NCI-H526 treated with DMSO at 0.1 percent for 48 hours (cell line): ENCODE results near the gene ZMYND15.

ENCODE experiments used
- DNase-seq: peaks from one replicate; lab custom pipeline; 2025; lab: John Stamatoyannopoulos, UW

Gene ZMYND15

DNA sequence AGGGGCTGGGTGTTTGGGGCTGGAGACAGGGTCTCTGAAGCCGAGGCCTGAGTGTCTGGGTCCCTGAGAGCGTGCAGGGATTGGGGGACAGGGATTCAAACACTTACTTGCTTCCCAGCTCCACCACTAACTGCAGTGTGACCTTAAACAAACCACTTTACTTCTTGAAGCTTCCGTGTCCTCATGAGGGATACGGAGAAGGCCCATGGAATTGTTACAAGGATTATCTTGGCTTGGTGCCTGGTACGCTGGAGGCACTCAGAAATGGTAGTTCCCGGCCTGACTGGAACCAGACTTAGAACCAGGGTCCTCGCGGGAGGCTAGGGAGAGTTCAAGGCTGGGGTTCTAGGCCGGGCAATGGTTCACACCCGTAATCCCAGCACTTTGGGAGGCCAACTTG is 3.0 kb downstream of the ZMYND15 start:
- DNase-seq, result no peak

DNA sequence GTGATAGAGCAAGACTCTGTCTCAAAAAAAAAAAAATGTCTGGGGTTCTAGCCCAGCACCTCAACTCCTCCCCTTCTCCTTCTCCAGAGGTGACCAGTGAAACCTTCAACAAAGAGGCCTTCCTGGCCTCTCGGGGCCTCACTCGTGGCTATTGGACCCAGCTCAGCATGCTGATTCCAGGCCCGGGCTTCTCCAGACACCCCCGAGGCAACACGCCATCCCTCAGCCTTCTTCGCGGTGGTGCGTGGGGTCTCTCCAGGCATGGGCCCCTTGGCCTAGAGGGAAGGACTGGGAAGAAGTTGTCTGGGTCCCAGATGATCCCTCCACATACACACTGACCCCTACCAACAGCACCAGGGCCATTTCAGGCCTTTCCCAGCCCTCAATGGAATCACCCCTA is 3.6 kb downstream of the ZMYND15 start:
- no peak for DNase-seq

- DNase-seq, result no peak
These were observed 4.3 kb downstream of the ZMYND15 start for GRCh38 chr17:4743898-4744297.

DNA sequence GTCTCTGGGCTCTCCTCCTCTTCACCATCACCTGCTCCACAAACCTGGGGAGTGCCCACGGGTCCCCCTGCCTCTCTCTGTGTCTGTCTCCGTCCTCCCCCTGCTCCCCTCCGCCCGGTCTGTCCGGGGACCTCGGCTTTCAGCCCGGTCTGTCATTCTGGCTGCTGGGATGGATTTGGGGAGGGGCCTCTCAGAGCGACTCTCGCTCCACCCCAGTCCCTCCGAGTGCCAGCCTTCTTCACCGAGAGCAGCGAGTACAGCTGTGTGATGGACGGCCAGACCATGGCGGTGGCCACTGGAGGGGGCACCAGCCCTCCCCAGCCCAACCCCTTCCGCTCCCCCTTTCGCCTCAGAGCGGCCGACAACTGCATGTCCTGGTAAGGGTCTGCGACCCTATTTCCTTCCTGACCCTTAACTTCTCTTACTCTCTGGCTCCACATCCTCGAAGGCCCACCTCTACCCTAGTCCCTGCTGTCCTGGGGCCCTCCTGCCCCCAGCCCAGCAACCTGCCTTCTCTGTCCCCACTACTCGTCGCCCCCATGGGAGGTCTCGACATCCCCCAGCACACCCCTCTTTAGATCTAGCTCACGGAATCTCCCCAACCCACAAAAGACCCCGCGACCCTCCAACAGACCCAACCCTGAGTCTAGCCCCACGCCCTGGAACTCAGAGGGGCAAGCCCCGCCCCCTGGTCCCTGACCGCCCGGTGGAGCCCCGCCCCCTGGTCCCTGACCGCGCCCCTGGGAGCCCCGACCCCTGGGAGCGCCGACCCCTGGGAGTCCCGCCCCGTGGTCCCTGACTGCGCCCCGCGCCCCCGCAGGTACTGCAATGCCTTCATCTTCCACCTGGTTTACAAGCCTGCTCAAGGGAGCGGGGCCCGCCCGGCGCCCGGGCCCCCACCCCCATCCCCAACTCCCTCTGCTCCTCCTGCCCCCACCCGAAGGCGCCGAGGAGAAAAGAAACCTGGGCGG is 5.7 kb downstream of the ZMYND15 start:
- no peak for DNase-seq

GRCh38 chr17:4747847-4748246 is 8.2 kb downstream of the ZMYND15 start:
- no peak for DNase-seq

DNA sequence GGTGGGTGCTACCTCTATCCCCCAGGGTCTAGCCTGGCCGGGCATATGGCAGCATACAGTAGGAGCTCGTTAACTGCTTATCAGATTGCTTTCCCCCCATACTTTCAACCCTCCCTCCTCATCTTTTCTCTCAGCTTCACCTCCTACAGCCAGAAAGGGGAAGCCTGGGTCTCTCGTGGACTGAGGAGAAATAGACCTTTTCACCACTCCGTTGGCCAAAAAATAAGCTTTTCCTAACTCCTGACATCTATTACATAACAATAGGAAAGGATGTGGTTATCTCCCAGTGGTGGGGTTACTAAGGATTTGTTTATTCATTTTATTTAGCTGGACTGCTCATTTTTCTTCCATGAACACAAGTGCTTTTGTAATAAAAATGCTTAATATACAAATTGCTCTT is 9.1 kb downstream of the ZMYND15 start:
- no peak for DNase-seq

GRCh38 chr17:4750606-4751005 is 11.0 kb downstream of the ZMYND15 start:
- no peak for DNase-seq

DNA sequence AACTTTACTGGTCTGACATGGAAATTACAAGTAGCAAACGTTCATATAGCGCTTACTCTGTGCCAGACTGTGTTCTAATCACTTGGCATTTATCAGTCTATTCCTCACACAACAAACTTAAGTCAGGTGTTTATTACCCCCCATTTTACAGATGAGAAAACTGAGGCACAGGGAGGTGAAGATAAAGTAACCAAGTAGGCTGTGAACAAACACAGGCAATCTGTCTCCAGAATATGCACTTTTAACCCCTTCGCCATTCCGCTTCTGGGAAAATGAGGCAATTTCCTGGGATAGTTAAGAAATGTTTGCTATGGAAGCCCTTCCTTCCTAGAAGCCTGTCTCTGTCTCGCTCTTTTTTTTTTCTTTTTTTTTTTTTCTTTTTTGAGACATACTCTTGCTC is 12.3 kb downstream of the ZMYND15 start:
- no peak for DNase-seq

DNA sequence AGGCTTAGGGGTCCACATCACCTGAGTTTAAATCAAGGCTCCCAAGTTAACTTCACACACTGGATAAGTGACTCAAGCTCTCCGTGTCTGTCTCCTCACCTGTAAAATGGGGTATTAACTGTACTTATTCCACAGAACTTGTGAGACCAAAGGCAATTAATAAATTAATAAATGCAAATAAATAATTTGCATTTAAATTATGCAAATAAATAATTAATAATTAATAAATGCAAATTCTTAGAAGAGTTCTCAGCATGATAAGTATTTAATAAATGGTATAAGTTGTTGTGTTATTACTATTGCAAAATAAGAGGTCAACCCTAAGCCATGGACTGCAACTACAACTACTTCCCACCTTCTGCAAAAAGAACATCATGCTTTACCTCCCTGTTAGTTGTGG is 13.8 kb downstream of the ZMYND15 start:
- no peak for DNase-seq

DNA sequence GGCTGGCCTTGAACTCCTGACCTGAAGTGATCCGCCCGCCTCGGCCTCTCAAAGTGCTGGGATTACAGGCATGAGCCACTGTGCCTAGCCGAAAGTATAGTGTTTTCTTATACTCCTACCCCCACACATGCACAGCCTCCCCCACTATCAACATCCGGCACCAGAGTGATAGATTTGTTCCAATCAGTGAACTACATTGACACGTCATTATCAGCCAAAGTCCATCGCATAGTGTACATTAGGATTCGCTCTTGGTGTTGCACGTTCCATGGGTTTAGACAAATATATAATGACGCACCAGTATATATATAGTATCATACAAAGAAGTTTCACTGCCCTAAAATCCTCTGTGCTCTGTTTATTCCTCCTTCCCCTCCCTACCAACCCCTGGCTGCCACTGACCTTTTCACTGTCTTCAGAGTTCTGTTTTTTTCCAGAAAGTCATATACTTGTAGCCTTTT is 20.2 kb downstream of the ZMYND15 start:
- DNase-seq, result no peak

- no peak for DNase-seq
These were observed 25.0 kb downstream of the ZMYND15 start for GRCh38 chr17:4764595-4764994.

GRCh38 chr17:4766201-4766600 is 26.6 kb downstream of the ZMYND15 start:
- DNase-seq, result no peak

DNA sequence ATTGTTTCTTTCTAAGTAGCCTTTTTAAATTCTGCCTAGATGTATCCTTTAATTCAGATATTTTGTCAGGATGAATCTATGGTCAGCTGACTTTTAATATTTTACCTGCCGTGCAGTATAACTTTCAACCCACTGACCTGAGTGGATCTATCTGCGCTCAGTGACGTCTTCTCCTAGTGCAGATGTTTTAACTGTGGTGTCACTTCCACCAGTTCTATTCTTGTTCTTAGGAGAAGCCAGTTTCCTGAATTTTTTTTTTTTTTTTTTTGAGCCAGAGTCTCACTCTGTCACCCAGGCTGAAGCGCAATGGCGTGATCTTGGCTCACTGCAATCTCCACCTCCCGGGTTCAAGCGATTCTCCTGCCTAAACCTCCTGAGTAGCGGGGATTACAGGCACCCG is 27.1 kb downstream of the ZMYND15 start:
- DNase-seq, result no peak

- no peak for DNase-seq
These were observed 28.7 kb downstream of the ZMYND15 start for GRCh38 chr17:4768298-4768697.

- DNase-seq, result no peak
These were observed 30.0 kb downstream of the ZMYND15 start for GRCh38 chr17:4769628-4770027.

DNA sequence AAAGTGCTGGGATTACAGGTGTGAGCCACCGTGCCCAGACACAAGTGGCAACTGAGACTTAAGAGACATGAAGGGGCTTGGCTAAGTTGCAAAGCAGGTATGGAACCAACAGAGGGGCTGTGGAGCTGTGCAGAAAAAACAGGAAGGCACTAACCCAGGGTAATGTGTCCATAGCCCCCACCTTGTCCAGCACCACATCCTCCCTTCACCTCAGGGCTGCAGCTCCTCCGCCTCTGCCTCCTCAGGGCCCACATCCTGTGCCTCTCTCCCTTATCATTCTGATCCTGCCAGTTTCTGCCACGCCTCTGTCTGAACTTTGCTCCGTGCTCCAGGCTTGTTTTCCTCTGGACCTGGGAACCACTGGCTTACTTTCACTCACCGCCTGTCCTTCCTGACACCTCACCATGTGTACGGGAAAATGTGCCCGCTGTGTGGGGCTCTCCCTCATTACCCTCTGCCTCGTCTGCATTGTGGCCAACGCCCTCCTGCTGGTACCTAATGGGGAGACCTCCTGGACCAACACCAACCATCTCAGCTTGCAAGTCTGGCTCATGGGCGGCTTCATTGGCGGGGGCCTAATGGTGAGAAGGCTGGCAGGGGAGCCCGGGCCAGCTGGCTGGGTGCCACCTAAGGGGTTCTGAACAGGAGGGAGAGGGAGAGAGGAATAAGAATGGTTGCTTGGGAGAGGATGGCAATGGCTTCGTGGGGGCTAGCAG is 32.0 kb downstream of the ZMYND15 start, which contains the start of gene TM4SF5:
Gene TM4SF5 (plus strand): TSS at position 368 of the 716 bp plus-strand sequence. CDS start 37 bp downstream, at position 405.
- no peak for DNase-seq

DNA sequence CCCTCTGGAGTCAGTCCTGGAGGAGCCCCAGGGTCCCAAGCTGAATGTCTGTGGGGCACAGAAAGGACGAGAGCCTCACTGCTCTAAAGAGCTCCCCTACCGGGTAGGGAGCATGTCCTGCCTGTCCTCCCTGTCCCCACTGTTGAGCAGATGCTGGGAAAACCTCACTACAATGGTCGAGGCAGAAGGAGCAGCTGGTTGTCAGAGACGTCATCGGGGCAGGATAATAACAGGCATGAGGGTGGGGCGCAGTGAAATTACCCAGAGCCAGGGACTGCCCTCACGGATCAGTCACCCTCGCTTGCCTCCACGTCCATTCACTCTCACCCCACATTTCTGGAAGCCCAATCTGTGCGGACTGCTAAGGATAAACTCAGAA is 32.6 kb downstream of the ZMYND15 start:
- no peak for DNase-seq

- no peak for DNase-seq
These were observed 38.5 kb downstream of the ZMYND15 start for GRCh38 chr17:4777969-4778760.

DNA sequence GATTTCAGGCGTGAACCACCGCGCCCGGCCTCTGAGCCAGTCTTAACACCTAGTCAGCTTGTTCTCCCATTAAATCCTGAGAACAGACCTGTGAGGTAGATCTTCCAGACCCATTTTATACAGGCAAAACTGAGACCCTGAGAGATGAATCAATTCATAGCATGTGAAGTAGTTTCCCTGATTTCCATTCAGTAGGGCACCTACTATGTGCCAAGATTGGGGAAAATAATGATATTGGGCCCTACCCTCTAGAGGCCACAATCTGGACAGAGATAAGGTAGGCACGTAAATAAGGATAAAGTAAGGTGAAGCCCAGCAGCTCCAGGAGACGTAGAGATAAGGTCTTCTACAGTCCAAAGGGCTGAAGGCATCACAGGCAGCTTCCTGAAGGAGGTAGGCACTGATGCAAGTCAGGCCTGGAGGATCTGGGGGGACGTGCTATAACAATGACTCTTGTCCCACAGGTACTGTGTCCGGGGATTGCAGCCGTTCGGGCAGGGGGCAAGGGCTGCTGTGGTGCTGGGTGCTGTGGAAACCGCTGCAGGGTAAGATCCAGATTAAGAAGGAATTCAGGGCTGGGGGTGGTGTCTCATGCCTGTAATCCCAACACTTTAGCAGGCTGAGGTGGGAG is 40.8 kb downstream of the ZMYND15 start:
- DNase-seq, result no peak

GRCh38 chr17:4782652-4783051 is 43.0 kb downstream of the ZMYND15 start:
- no peak for DNase-seq

DNA sequence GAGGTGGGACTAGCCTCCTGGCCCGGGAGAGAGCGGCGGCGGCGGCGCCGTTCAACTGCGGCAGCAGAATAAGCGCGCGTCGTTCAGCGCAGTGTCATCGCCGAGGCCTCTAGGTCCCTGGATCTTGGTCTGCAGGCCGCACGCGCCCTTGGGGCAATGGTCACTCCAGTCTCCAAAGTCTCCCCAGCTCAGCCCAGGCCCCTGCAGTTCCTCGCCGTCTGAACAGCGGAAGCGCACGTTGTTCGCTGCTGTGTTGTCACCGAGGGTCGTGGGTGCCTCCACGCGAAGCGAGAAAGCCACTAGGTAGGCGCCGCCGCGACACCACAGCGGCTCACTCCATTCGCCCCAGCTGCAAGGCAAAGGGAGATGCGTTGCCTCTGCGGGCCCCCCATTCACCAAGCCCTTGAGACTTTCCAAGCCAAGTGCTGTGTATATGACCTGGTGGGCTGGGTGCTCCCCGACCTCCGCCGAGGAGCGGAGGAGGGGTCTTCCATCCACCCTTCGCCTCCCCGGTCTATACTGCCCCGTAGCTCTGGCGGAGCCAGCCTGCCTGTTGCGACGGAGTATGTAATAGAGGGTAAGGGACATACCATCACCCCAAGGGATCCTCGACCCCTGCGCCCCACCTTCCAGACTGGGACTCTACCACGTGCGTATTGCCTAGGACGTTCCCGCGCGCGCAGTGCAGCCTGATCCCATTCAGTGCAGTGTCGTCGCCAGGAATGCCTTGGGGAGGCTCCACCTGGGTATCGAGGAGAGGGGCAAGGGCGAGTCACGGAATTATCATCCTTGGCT is 45.9 kb downstream of the ZMYND15 start:
- DNase-seq, result no peak
